Rectal smooth muscle tissue (tissue), 1 donor: ENCODE results near the gene RARRES1.

Experiments
- H3K27ac ChIP-seq: one replicate; pipeline ENCODE4 v1.7.0; 2013; ENCODE audit warnings: low read depth, low read length, inconsistent platforms
- H3K27me3 ChIP-seq: one replicate; pipeline ENCODE4 v1.7.0; 2013; ENCODE audit warnings: low read length; ENCODE audit not compliant: control insufficient read depth, insufficient read depth
- H3K36me3 ChIP-seq: one replicate; pipeline ENCODE4 v1.7.0; 2013; ENCODE audit warnings: low read length; ENCODE audit not compliant: control insufficient read depth, insufficient read depth
- H3K4me1 ChIP-seq: one replicate; pipeline ENCODE4 v1.7.0; 2013; ENCODE audit warnings: low read length; ENCODE audit not compliant: control insufficient read depth, insufficient read depth
- H3K4me3 ChIP-seq: one replicate; pipeline ENCODE4 v1.7.0; 2013; ENCODE audit warnings: low read length
- H3K9ac ChIP-seq: one replicate; pipeline ENCODE4 v1.7.0; 2013; ENCODE audit warnings: low read length

The RARRES1 gene

GRCh38 chr3:158731938-158732855 lies at the start of gene RARRES1:
RARRES1 (minus strand) TSS chr3:158732457; CDS start chr3:158732415, 42 bp downstream.
- H3K36me3 ChIP-seq, result no peaks in the 10 kb centered on the region
- H3K27me3 ChIP-seq, result no peaks in the 10 kb centered on the region
- peaks cover 14% of the 10 kb centered on the region for H3K4me1 ChIP-seq
- no peak within 1 kb of the TSS for H3K9ac ChIP-seq
- H3K4me3 ChIP-seq, result peak within 1 kb of the TSS; percentile 76
- peak within 1 kb of the TSS; percentile 59 for H3K27ac ChIP-seq

GRCh38 chr3:158781849-158782248 lies 49.6 kb upstream of the RARRES1 start:
- Histone ChIP-seq H3K36me3 (no peaks in the 10 kb centered on the region), H3K9ac (no peak overlapping the region), H3K27me3 (no peaks in the 10 kb centered on the region), H3K4me3 (no peak overlapping the region), H3K27ac (no peak overlapping the region), H3K4me1 (peaks cover 8% of the 10 kb centered on the region)

- H3K36me3 ChIP-seq, result no peaks in the 10 kb centered on the region
- H3K4me3 ChIP-seq, result no peak overlapping the region
- H3K27ac ChIP-seq, result no peak overlapping the region
- H3K27me3 ChIP-seq, result no peaks in the 10 kb centered on the region
- H3K4me1 ChIP-seq, result peaks cover 8% of the 10 kb centered on the region
- no peak overlapping the region for H3K9ac ChIP-seq
These were observed 48.9 kb upstream of the RARRES1 start for GRCh38 chr3:158781191-158781590.

GRCh38 chr3:158780766-158781165 lies 48.5 kb upstream of the RARRES1 start:
- H3K4me3 ChIP-seq, result no peak overlapping the region
- no peak overlapping the region for H3K9ac ChIP-seq
- H3K36me3 ChIP-seq, result no peaks in the 10 kb centered on the region
- no peak overlapping the region for H3K27ac ChIP-seq
- no peaks in the 10 kb centered on the region for H3K27me3 ChIP-seq
- peaks cover 8% of the 10 kb centered on the region for H3K4me1 ChIP-seq

- Histone ChIP-seq H3K4me3 (no peak overlapping the region), H3K27me3 (no peaks in the 10 kb centered on the region), H3K9ac (no peak overlapping the region), H3K27ac (no peak overlapping the region), H3K4me1 (peaks cover 14% of the 10 kb centered on the region), H3K36me3 (no peaks in the 10 kb centered on the region)
These were observed 45.1 kb upstream of the RARRES1 start for GRCh38 chr3:158777161-158777873.

- no peaks in the 10 kb centered on the region for H3K36me3 ChIP-seq
- no peak overlapping the region for H3K4me3 ChIP-seq
- H3K4me1 ChIP-seq, result peaks cover 14% of the 10 kb centered on the region
- H3K9ac ChIP-seq, result no peak overlapping the region
- H3K27ac ChIP-seq, result no peak overlapping the region
- H3K27me3 ChIP-seq, result no peaks in the 10 kb centered on the region
These were observed 44.3 kb upstream of the RARRES1 start for GRCh38 chr3:158776531-158776930.

GRCh38 chr3:158775426-158776410 lies 43.5 kb upstream of the RARRES1 start:
- Histone ChIP-seq H3K4me1 (peaks cover 15% of the 10 kb centered on the region), H3K27ac (no peak overlapping the region), H3K9ac (no peak overlapping the region), H3K4me3 (no peak overlapping the region), H3K27me3 (no peaks in the 10 kb centered on the region), H3K36me3 (no peaks in the 10 kb centered on the region)

GRCh38 chr3:158774965-158775364 lies 42.7 kb upstream of the RARRES1 start:
- Histone ChIP-seq H3K36me3 (no peaks in the 10 kb centered on the region), H3K4me3 (no peak overlapping the region), H3K4me1 (peaks cover 21% of the 10 kb centered on the region), H3K27me3 (no peaks in the 10 kb centered on the region), H3K9ac (no peak overlapping the region), H3K27ac (no peak overlapping the region)

- H3K9ac ChIP-seq, result no peak overlapping the region
- H3K36me3 ChIP-seq, result no peaks in the 10 kb centered on the region
- H3K27ac ChIP-seq, result peak overlapping the region; percentile 32
- no peaks in the 10 kb centered on the region for H3K27me3 ChIP-seq
- no peak overlapping the region for H3K4me3 ChIP-seq
- peaks cover 21% of the 10 kb centered on the region for H3K4me1 ChIP-seq
These were observed 41.9 kb upstream of the RARRES1 start for GRCh38 chr3:158773845-158774830.

GRCh38 chr3:158773166-158773565 lies 40.9 kb upstream of the RARRES1 start:
- no peak overlapping the region for H3K9ac ChIP-seq
- H3K27ac ChIP-seq, result no peak overlapping the region
- H3K27me3 ChIP-seq, result no peaks in the 10 kb centered on the region
- H3K4me1 ChIP-seq, result peaks cover 30% of the 10 kb centered on the region
- no peaks in the 10 kb centered on the region for H3K36me3 ChIP-seq
- no peak overlapping the region for H3K4me3 ChIP-seq

GRCh38 chr3:158771982-158772381 lies 39.7 kb upstream of the RARRES1 start:
- Histone ChIP-seq H3K4me1 (peaks cover 33% of the 10 kb centered on the region), H3K36me3 (no peaks in the 10 kb centered on the region), H3K9ac (no peak overlapping the region), H3K27ac (no peak overlapping the region), H3K27me3 (no peaks in the 10 kb centered on the region), H3K4me3 (no peak overlapping the region)
